AG04449 (cell line): ENCODE data around the gene ADAMTS17.

Experiments
- CTCF ChIA-PET: fragments of 350-600 bp; formaldehyde crosslinking; extraction: SDS; loops from one replicate; lab custom pipeline; 2021; ENCODE audit warnings: antibody characterized with exemption; lab: Yijun Ruan, JAX
- POLR2A ChIA-PET: fragments of 400-600, 350-600 bp; formaldehyde crosslinking; extraction: SDS; loops from one replicate; lab custom pipeline; 2020; ENCODE audit warnings: antibody characterized with exemption, inconsistent platforms; lab: Yijun Ruan, JAX
- DNase-seq: peaks from one replicate; pipeline ENCODE4 v3.0.0-alpha.2; 2010; ENCODE audit warnings: low read depth, low spot score
- H3K4me3 ChIP-seq: 2 replicates; pipeline ENCODE4 v1.5.1; 2011; ENCODE audit warnings: low read depth, mild to moderate bottlenecking, control low read depth, low read length
- CTCF ChIP-seq: IDR thresholded peaks from one replicate; pipeline ENCODE4 v1.5.1; 2011; ENCODE audit warnings: mild to moderate bottlenecking, moderate library complexity, low read length, control low read depth, inconsistent platforms; ENCODE audit not compliant: insufficient read depth; ENCODE audit errors: missing control alignments

The ADAMTS17 gene

GRCh38 chr15:100264994-100265640, 76.7 kb downstream of the ADAMTS17 start:
- DNase-seq: no peak
- CTCF ChIA-PET: no interaction called here
- POLR2A ChIA-PET: no interaction called here
- H3K4me3 ChIP-seq: no peak overlapping the region
- no peak for TF ChIP-seq CTCF

GRCh38 chr15:100263721-100264455, 77.9 kb downstream of the ADAMTS17 start:
- POLR2A ChIA-PET: no interaction called here
- no peak for TF ChIP-seq CTCF
- DNase-seq: no peak
- no peak overlapping the region for H3K4me3 ChIP-seq
- CTCF ChIA-PET: no interaction called here

GRCh38 chr15:100263031-100263430, 78.7 kb downstream of the ADAMTS17 start:
- ChIA-PET CTCF (no interaction called here), POLR2A (no interaction called here)
- no peak overlapping the region for H3K4me3 ChIP-seq
- no peak for TF ChIP-seq CTCF
- no peak for DNase-seq

- TF ChIP-seq CTCF: no peak
- CTCF ChIA-PET: no interaction called here
- no peak for DNase-seq
- POLR2A ChIA-PET: no interaction called here
- H3K4me3 ChIP-seq: no peak overlapping the region
These were observed 80.2 kb downstream of the ADAMTS17 start for GRCh38 chr15:100261302-100262240.

GRCh38 chr15:100259266-100259665, 82.5 kb downstream of the ADAMTS17 start:
- H3K4me3 ChIP-seq: no peak overlapping the region
- ChIA-PET POLR2A (no interaction called here), CTCF (no interaction called here)
- no peak for DNase-seq
- no peak for TF ChIP-seq CTCF
